Calu3 (cell line): ENCODE data around the gene HMCN1. TPM values are rescaled to one million over a fixed set of nuclear protein-coding genes. Genes with fewer than 3 reads are reported as not detected.

ENCODE experiments used
- BruUV-seq: library from RNA; stranded (reverse); fragments of 400-500 nt; replicated peaks from 2 replicates; lab custom pipeline; 2021; lab: Mats Ljungman, UMichigan
- CTCF ChIA-PET: fragments of 300-600 bp; sonication (Branson Sonifier 250); formaldehyde crosslinking; loops from one replicate; lab custom pipeline; 2022; ENCODE audit warnings: antibody characterized with exemption; lab: Charles Lee
- DNase-seq: peaks from one replicate; pipeline ENCODE4 v3.0.0; 2022
- H3K27ac Mint-ChIP-seq: one replicate; pipeline ENCODE4 v1.8.0; 2022; ENCODE audit warnings: mixed read lengths; ENCODE audit not compliant: unreplicated experiment
- H3K27me3 Mint-ChIP-seq: one replicate; pipeline ENCODE4 v1.8.0; 2022; ENCODE audit warnings: mixed read lengths; ENCODE audit not compliant: unreplicated experiment
- H3K36me3 Mint-ChIP-seq: one replicate; pipeline ENCODE4 v1.8.0; 2022; ENCODE audit warnings: mild to moderate bottlenecking, moderate library complexity, mixed read lengths; ENCODE audit not compliant: insufficient read depth, unreplicated experiment
- H3K4me1 Mint-ChIP-seq: one replicate; pipeline ENCODE4 v1.8.0; 2022; ENCODE audit warnings: mild to moderate bottlenecking, low read depth, mixed read lengths; ENCODE audit not compliant: unreplicated experiment
- H3K4me3 Mint-ChIP-seq: one replicate; pipeline ENCODE4 v1.8.0; 2022; ENCODE audit warnings: mild to moderate bottlenecking, low read depth, moderate library complexity, mixed read lengths; ENCODE audit not compliant: unreplicated experiment
- H3K9me3 Mint-ChIP-seq: one replicate; pipeline ENCODE4 v1.8.0; 2022; ENCODE audit warnings: low read depth, mixed read lengths; ENCODE audit not compliant: unreplicated experiment
- intact Hi-C: fragments of 100-400 bp; cut with micrococcal nuclease; formaldehyde crosslinking; loops from one replicate; pipeline ENCODE4 v1.10.0; 2022; ENCODE audit not compliant: unreplicated experiment
- total RNA-seq: library from RNA; stranded (reverse); gene quantifications from 2 replicates; pipeline ENCODE4 v1.2.3, GENCODE V29; 2022
- TF ChIP-seq, protein P1 (sequence below): fragments of 200-600 bp; IDR thresholded peaks from one replicate; pipeline ENCODE4 v1.8.0; 2022; ENCODE audit warnings: antibody characterized with exemption; ENCODE audit not compliant: unreplicated experiment

HMCN1 gene
- total RNA-seq, 1 experiment from 2014 or later: 0.05 TPM

DNA sequence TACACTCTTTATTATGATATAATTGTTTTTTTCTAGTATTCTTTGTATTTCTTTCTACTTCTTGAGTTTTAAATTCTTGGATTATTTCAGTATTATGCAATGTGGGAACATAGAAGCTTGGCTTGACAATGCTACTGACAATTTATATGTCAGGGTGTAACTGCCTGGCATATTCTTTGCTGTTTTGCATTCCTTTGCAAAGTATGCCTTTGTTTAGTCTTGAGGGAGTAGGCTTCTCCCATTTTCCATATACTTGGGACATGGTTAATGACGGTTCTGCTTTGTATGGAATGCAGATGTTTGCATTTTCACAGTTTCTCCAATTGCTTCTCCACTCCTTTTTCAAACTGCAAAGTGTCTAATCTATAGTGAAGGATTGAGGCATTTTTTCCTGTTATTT, 109.8 kb downstream of the HMCN1 start:
- CTCF ChIA-PET: no interaction called here
- H3K27ac Mint-ChIP-seq: no peak overlapping the region
- H3K4me1 Mint-ChIP-seq: no peaks in the 10 kb centered on the region
- BruUV-seq: no TSS peak
- intact Hi-C loops: no loop called here
- no peak overlapping the region for H3K4me3 Mint-ChIP-seq
- H3K9me3 Mint-ChIP-seq: no peaks in the 10 kb centered on the region
- H3K36me3 Mint-ChIP-seq: no peaks in the 10 kb centered on the region
- no peak for DNase-seq
- TF ChIP-seq, protein P1, sequence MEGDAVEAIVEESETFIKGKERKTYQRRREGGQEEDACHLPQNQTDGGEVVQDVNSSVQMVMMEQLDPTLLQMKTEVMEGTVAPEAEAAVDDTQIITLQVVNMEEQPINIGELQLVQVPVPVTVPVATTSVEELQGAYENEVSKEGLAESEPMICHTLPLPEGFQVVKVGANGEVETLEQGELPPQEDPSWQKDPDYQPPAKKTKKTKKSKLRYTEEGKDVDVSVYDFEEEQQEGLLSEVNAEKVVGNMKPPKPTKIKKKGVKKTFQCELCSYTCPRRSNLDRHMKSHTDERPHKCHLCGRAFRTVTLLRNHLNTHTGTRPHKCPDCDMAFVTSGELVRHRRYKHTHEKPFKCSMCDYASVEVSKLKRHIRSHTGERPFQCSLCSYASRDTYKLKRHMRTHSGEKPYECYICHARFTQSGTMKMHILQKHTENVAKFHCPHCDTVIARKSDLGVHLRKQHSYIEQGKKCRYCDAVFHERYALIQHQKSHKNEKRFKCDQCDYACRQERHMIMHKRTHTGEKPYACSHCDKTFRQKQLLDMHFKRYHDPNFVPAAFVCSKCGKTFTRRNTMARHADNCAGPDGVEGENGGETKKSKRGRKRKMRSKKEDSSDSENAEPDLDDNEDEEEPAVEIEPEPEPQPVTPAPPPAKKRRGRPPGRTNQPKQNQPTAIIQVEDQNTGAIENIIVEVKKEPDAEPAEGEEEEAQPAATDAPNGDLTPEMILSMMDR: no peak
- H3K27me3 Mint-ChIP-seq: no peaks in the 10 kb centered on the region

DNA sequence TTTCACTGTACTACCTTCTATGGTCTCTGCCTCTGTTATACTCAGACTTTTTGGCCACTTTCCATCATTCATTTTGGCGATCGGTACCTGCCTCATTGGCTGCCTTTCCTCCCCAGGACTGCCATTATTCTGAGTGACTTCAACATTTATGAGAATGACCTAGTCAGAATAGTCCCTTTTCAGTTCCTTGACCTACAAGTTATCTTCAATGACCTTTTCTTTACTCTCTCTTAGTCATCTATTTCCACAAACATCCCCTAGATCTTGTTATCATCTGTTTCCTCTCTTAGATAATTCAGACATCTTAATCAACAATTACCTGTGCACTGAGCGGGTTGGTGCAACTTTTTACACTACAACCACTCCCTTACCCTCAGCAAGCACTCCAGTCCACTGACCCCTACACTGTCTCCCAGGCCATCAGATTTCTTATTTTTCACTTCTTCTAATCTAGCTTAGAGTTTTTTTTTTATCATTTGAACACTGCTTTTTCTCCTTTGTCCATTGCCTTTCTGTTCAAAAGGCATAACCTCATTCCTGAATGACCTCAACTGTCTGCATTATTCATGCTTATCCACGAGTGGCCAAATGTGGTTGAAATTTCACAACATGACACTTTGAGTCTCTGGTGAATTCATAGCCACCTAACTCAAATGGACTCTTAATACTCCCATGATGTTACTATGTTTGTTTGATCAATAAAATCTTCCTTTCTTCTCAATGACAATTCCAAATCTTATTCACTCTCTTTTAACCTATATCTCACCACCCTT, 112.7 kb downstream of the HMCN1 start:
- TF ChIP-seq, protein P1: no peak
- no peaks in the 10 kb centered on the region for H3K4me1 Mint-ChIP-seq
- H3K27me3 Mint-ChIP-seq: no peaks in the 10 kb centered on the region
- H3K27ac Mint-ChIP-seq: no peak overlapping the region
- intact Hi-C loops: no loop called here
- no TSS peak for BruUV-seq
- no peaks in the 10 kb centered on the region for H3K9me3 Mint-ChIP-seq
- CTCF ChIA-PET: interaction anchor here (0.6 kb wide), 1 partner anchor 18 kb away, joined by 5 read pairs; no protein-coding TSS in a partner anchor
- no peak for DNase-seq
- no peak overlapping the region for H3K4me3 Mint-ChIP-seq
- no peaks in the 10 kb centered on the region for H3K36me3 Mint-ChIP-seq

DNA sequence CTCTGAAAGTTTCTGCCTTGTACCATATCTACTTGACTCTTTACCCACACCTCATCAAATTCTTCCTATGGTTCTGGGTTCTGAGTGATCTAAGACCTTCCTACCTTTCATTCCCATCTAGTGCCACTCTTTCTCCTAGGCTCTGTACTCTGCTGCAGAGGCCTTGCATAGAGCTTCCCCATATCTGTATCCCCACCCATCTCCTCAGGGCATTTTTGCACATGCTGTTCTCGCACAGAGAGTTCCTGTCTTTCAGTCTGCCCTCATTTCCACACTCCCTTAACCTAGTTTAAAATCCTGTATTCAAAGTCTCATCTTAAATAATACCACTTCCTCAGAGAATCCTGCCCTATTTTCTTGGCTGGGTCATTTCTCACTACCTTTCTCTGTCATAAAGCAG, 114.8 kb downstream of the HMCN1 start:
- intact Hi-C loops: no loop called here
- no TSS peak for BruUV-seq
- TF ChIP-seq, protein P1: no peak
- H3K27me3 Mint-ChIP-seq: no peaks in the 10 kb centered on the region
- no peaks in the 10 kb centered on the region for H3K4me1 Mint-ChIP-seq
- no peak for DNase-seq
- CTCF ChIA-PET: no interaction called here
- H3K9me3 Mint-ChIP-seq: no peaks in the 10 kb centered on the region
- no peak overlapping the region for H3K4me3 Mint-ChIP-seq
- no peak overlapping the region for H3K27ac Mint-ChIP-seq
- H3K36me3 Mint-ChIP-seq: no peaks in the 10 kb centered on the region

DNA sequence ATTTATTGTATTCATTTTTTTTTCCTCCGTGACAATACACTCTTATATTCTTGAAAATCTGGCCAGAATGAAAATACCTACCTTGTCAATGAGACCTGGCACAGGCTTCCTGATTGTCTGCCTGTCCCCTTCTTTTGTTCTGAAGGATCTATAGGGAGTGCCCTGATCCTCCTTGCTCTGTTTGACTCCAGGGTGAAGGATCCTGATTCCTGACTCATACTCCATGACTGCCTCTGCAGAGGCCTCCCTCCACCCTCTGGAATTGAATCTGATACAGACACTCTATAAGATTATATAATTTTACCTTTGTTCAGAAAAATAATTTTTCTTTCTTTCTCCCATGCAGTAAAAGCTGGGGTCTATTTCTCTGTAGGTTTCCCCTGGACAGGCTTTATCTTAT, 116.2 kb downstream of the HMCN1 start:
- H3K36me3 Mint-ChIP-seq: no peaks in the 10 kb centered on the region
- TF ChIP-seq, protein P1: no peak
- H3K9me3 Mint-ChIP-seq: no peaks in the 10 kb centered on the region
- CTCF ChIA-PET: interaction anchor here (0.8 kb wide), 1 partner anchor 14 kb away, joined by 3 read pairs; no protein-coding TSS in a partner anchor
- no peak overlapping the region for H3K4me3 Mint-ChIP-seq
- no peaks in the 10 kb centered on the region for H3K27me3 Mint-ChIP-seq
- DNase-seq: no peak
- BruUV-seq: no TSS peak
- intact Hi-C loops: no loop called here
- no peaks in the 10 kb centered on the region for H3K4me1 Mint-ChIP-seq
- H3K27ac Mint-ChIP-seq: no peak overlapping the region
